Muscle of leg (tissue), 11 donors: Measurements from ENCODE around the gene ZFYVE28. TPM values are rescaled to one million over a fixed set of nuclear protein-coding genes. Genes with fewer than 3 reads are reported as not detected.

ENCODE experiments used
- DNase-seq: peaks from one replicate; pipeline ENCODE4 v3.0.0; 2013
- H3K27ac ChIP-seq: one replicate; pipeline ENCODE4 v1.5.1; 2013; ENCODE audit warnings: mild to moderate bottlenecking, low read length, control low read depth
- H3K27me3 ChIP-seq: one replicate; pipeline ENCODE4 v1.6.1; 2013; ENCODE audit warnings: low read length; ENCODE audit not compliant: control insufficient read depth, insufficient read depth
- H3K36me3 ChIP-seq: one replicate; pipeline ENCODE4 v1.6.1; 2013; ENCODE audit warnings: low read length; ENCODE audit not compliant: control insufficient read depth, insufficient read depth
- H3K4me1 ChIP-seq: one replicate; pipeline ENCODE4 v1.6.1; 2013; ENCODE audit warnings: low read length; ENCODE audit not compliant: control insufficient read depth, insufficient read depth
- H3K4me3 ChIP-seq: one replicate; pipeline ENCODE4 v1.5.1; 2013; ENCODE audit warnings: low read length, control low read depth
- H3K9me3 ChIP-seq: replicated peaks from 2 replicates; pipeline ENCODE4 v1.6.1; 2013; ENCODE audit warnings: low read depth, low read length; ENCODE audit not compliant: control insufficient read depth
- WGBS: methylation state at CpG from one replicate; pipeline ENCODE4 v1.1.5; 2013; ENCODE audit warnings: missing lambda C conversion rate; ENCODE audit not compliant: insufficient coverage; 5-methylcytosine and 5-hydroxymethylcytosine counted together
- polyA plus RNA-seq, 8 donors: library from polyadenylated mRNA; unstranded; fragments of 120-200 nt; gene quantifications; one replicate each; pipeline versions ENCODE4 v1.2.1 to v1.2.3, GENCODE V29; 2013; ENCODE audit warnings: inconsistent platforms in 1 of 8, low replicate concordance in 1 of 8; ENCODE audit not compliant: insufficient read length in 8 of 8, insufficient read depth in 1 of 8
- total RNA-seq: library from RNA; stranded (reverse); fragments of 120-200 nt; gene quantifications from one replicate; pipeline ENCODE4 v1.2.4, GENCODE V29; 2013

Gene ZFYVE28
- total and polyA plus RNA-seq, 9 donors: 0.94 to 3.1 (median 1.6) TPM

- no peak overlapping the region for H3K4me3 ChIP-seq
- H3K27ac ChIP-seq: no peak overlapping the region
- 92% methylated on average over 14 of the region's 16 CpGs for WGBS
- DNase-seq: peak; percentile 0
- H3K36me3 ChIP-seq: peaks cover 78% of the 10 kb centered on the region
- peaks cover 15% of the 10 kb centered on the region for H3K4me1 ChIP-seq
- no peaks in the 10 kb centered on the region for H3K27me3 ChIP-seq
- H3K9me3 ChIP-seq: no peaks in the 10 kb centered on the region
Measured at GRCh38 chr4:2251795-2252529, 166.5 kb downstream of the ZFYVE28 start.

- H3K27ac ChIP-seq: no peak overlapping the region
- H3K4me1 ChIP-seq: peaks cover 10% of the 10 kb centered on the region
- peaks cover 77% of the 10 kb centered on the region for H3K36me3 ChIP-seq
- WGBS: 89% methylated on average over 25 of the region's 25 CpGs
- H3K4me3 ChIP-seq: no peak overlapping the region
- no peaks in the 10 kb centered on the region for H3K9me3 ChIP-seq
- H3K27me3 ChIP-seq: no peaks in the 10 kb centered on the region
- DNase-seq: peak; percentile 3
Measured at GRCh38 chr4:2251073-2251794, 167.2 kb downstream of the ZFYVE28 start.

- Histone ChIP-seq H3K27me3 (no peaks in the 10 kb centered on the region), H3K4me3 (no peak overlapping the region), H3K36me3 (peaks cover 73% of the 10 kb centered on the region), H3K27ac (no peak overlapping the region), H3K9me3 (no peaks in the 10 kb centered on the region), H3K4me1 (peaks cover 9% of the 10 kb centered on the region)
- WGBS: 95% methylated on average over 27 of the region's 30 CpGs
- peak; percentile 1 for DNase-seq
Measured at GRCh38 chr4:2250357-2251072, 167.9 kb downstream of the ZFYVE28 start.

- H3K27me3 ChIP-seq: no peaks in the 10 kb centered on the region
- H3K4me3 ChIP-seq: no peak overlapping the region
- no peaks in the 10 kb centered on the region for H3K9me3 ChIP-seq
- peaks cover 65% of the 10 kb centered on the region for H3K36me3 ChIP-seq
- DNase-seq: peak; percentile 4
- no peak overlapping the region for H3K27ac ChIP-seq
- 84% methylated on average over 19 of the region's 26 CpGs for WGBS
- peaks cover 15% of the 10 kb centered on the region for H3K4me1 ChIP-seq
Measured at GRCh38 chr4:2249526-2250356, 168.7 kb downstream of the ZFYVE28 start.

DNA sequence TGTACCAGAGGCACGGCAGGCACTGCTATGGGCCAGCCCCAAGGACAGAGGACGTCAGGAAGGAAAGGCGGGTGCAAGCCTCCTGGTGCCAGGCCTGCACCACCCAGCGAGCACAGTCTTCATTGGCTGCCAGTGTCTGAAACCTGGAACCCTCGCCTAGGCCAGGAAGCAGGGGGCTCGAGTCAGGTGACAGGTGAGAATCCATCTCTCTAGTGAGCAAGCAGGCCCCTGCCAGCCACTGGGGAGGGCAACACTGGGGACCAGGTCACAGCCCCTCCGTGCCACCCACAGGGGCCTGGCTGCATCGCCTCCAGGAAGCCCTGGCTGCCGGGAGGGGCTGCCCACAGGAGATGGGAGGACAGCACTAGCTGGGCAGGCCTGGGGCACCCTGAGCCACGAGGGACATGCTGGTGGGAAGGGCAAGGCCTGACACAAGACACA lies 169.6 kb downstream of the ZFYVE28 start:
- H3K9me3 ChIP-seq: no peaks in the 10 kb centered on the region
- 75% methylated on average over 10 of the region's 10 CpGs for WGBS
- no peaks in the 10 kb centered on the region for H3K27me3 ChIP-seq
- DNase-seq: peak; percentile 2
- H3K4me1 ChIP-seq: peaks cover 15% of the 10 kb centered on the region
- peaks cover 59% of the 10 kb centered on the region for H3K36me3 ChIP-seq
- no peak overlapping the region for H3K27ac ChIP-seq
- H3K4me3 ChIP-seq: no peak overlapping the region

DNA sequence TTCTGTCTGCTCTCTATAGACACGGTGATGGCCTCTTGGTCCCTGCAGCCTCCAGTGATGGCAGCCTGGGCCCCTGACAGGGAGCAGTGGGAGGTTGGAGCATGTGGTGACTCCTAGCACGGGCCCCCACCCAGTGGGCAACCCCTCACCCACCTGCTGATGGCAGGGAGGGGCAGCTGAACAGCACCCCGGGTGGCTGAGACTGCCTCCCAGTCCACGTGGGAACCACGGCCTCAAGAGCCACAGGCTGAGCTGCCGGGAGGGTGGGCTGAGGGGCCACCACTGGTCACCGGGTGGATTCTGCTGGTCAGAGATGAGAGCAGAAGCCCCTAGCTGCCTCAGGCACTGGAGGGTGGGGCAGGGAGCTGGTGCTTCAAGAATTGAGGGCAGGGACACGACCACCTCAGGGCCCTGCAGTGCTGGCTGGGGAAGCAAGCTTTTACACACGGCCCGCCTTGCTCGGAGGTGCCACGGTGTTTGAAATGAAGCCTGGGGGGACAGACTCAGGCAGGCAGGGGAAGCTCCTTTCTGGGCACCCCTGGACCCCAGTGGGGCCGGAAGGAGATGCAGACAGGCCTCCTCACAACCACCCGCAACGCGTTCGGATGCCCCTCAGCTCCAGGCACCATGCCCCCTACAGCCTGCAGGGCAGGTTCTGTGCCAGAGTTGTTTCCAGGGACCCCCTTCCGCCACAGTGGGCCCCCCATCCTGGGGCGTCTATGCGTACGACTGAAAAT lies 170.2 kb downstream of the ZFYVE28 start:
- DNase-seq: peak; percentile 5
- peaks cover 18% of the 10 kb centered on the region for H3K4me1 ChIP-seq
- H3K27ac ChIP-seq: no peak overlapping the region
- H3K27me3 ChIP-seq: no peaks in the 10 kb centered on the region
- WGBS: 83% methylated on average over 19 of the region's 21 CpGs
- H3K36me3 ChIP-seq: peaks cover 52% of the 10 kb centered on the region
- no peak overlapping the region for H3K4me3 ChIP-seq
- no peaks in the 10 kb centered on the region for H3K9me3 ChIP-seq

- whole genome bisulfite sequencing: 89% methylated on average over 32 of the region's 42 CpGs
- peak; percentile 8 for DNase-seq
- Histone ChIP-seq H3K36me3 (peaks cover 46% of the 10 kb centered on the region), H3K27ac (no peak overlapping the region), H3K4me1 (peaks cover 20% of the 10 kb centered on the region), H3K4me3 (no peak overlapping the region), H3K27me3 (no peaks in the 10 kb centered on the region), H3K9me3 (no peaks in the 10 kb centered on the region)
Measured at GRCh38 chr4:2247128-2248043, 171.1 kb downstream of the ZFYVE28 start.

DNA sequence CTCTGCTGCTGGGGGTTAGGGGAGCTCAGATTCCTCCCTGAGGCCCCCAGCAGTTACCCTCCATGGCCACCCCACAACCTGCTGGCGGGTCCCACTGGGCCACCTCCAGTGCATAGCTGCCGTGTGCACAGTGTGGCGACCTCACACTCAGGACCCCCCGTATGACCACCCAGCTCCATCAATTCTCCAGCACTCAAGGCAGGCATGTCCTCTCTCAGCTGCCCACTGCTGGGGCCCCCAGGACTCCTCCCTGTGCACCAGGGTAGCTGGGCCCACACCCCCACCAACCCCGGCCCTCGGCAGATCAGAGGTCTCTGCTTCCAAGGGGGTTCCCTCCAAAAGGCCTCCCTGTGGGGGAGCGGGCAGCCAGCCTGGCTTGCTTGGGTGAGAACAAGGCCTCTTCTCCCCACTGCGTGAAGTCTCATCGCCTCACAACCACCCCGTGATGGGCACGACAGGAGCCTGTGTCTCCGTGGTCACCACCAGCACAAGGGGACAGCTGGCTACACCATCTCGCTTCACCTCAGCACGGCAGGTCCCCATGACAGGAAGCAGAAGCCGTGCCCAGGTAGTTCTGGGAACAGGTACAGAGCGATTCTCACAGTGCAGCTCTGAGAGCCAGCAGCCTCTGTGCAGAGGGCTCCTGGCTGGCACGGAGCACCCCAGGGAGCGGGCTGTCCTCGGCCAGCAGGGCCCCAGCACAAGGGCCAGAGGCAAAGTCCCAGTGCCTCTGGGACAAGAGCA lies 171.9 kb downstream of the ZFYVE28 start:
- peak; percentile 6 for DNase-seq
- 84% methylated on average over 19 of the region's 19 CpGs for WGBS
- Histone ChIP-seq H3K27me3 (no peaks in the 10 kb centered on the region), H3K27ac (no peak overlapping the region), H3K4me3 (no peak overlapping the region), H3K36me3 (peaks cover 37% of the 10 kb centered on the region), H3K9me3 (no peaks in the 10 kb centered on the region), H3K4me1 (peaks cover 22% of the 10 kb centered on the region)
